HG03039 (cell line): Measurements from ENCODE around the gene IARS1.

Experiments used
- ATAC-seq: cut with Tn5 transposase; IDR thresholded peaks from one replicate; pipeline ENCODE4 v1.9.1; 2021; ENCODE audit warnings: mild to moderate bottlenecking, moderate library complexity; ENCODE audit not compliant: unreplicated experiment

IARS1 gene

GRCh38 chr9:92247296-92247695 is 46.2 kb downstream of the IARS1 start:
- ATAC-seq: no peak

GRCh38 chr9:92245005-92245797 is 48.3 kb downstream of the IARS1 start:
- no peak for ATAC-seq
